Amygdala (tissue), 56 donors: ENCODE measurements around the gene GPR75.
"Not testable (repeated sequence)": the region's sequence is repeated elsewhere in the genome, so short reads cannot be mapped to it uniquely, and the experiment has no call there.

Experiments used
- DNase-seq, 56 donors: peaks; one replicate each; lab custom pipeline; 2025; lab: John Stamatoyannopoulos, UW

GPR75 gene

GRCh38 chr2:53856272-53856671, 3.5 kb downstream of the GPR75 start:
- peak in 1 of 56 donors; percentile 13 for DNase-seq

DNA sequence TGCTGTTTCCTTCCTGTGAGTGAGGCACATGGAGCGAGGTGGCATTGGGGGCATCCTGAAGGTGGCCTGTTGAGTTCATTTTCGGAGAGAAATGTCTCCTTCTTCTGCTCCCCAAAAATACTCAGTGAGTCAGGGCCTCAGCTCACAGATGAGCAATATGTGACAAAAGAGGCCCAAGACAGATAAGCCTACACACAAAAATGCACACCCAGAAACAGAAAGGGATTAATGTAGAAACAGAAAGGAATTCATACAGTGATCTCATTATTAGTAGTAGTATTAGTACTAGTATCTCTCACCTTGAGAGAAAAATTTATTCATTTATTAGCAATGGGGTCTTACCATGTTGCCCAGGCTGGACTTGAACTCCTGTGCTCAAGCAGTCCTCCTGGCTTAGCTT, 5.1 kb downstream of the GPR75 start:
- no peak for DNase-seq

DNA sequence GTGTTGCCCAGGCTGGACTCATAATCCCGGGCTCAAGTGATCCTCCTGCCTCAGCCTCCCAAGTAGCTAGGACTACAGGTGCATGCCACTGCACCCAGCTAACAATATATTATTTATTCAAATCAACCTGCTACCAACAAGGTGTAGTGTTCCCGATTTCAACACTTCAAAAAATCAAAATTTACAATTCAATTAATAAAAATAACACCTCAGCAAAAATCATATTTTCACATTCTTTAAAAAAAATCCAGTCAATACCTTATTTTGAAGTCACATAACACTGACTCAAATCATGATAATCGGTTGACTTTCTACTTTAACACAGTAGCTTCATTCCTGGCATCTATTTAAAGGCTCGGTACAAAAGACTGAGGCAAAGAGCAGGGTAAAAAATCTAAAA, 7.2 kb downstream of the GPR75 start:
- DNase-seq: no peak

DNA sequence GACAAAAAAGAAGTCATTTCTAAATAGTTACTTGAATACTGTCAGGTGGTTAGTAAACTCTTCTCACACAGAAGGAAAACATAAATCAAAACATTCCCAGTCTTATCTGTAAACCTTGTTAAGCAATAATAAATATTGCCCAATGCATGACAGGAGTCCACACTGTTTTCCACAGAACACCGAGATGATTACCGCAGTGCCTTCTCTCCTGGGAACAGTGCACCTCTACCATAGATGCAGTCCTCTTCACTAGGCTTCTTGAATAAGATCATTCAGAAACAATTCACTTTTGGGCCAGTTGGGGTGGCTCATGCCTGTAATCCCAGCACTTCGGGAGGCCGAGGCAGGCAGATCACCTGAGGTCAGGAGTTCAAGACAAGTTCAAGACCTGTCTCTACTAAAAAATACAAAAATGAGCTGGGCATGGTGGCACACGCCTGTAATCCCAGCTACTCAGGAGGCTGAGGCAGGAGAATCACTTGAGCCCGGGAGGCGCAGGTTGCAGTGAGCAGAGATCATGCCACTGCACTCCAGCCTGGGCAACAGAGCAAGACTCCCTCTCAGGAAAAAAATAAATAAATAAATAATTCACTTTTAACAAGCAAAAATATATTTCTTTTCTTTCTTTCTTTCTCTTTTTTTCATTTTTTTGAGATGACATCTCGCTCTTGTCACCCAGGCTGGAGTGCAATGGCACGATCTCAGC, 8.6 kb downstream of the GPR75 start:
- DNase-seq: not testable (repeated sequence)

- DNase-seq: no peak
Measured at GRCh38 chr2:53848062-53848461, 11.7 kb downstream of the GPR75 start.

GRCh38 chr2:53843595-53843994, 16.2 kb downstream of the GPR75 start:
- no peak for DNase-seq

DNA sequence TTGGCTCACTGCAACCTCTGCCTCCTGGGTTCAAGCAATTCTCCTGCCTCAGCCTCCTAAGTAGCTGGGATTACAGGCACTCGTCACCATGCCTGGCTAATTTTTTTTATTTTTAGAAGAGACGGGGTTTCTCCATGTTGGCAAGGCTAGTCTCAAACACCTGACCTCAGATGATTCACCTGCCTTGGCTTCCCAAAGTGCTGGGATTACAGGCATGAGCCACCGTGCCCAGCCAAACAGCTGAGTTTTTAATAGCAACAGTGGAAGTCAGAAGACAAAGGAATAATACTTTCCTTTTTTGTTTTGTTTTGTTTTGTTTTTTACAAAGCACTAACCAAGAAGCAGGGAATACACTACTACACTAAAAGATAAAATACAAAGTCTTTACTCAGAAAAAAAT, 16.9 kb downstream of the GPR75 start:
- no peak for DNase-seq

- DNase-seq: not testable (repeated sequence)
Measured at GRCh38 chr2:53841651-53842050, 18.1 kb downstream of the GPR75 start.

DNA sequence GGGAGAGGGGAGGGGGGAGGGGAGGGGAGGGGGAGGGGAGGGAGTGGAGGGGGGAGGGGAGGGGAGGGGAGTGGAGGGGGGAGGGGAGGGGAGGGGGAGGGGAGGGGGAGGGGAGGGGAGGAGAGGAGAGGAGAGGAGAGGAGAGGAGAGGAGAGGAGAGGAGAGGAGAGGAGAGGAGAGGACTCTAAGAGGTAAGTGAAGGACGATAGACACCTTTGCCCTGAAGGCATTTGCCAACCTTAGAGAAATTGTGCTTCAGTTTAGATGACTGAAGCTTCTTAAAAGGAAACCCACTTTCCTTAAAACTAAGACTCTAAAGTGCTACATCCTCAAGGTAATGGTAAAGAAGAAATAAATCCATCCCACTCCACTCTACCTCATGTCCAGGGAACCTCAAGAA, 19.2 kb downstream of the GPR75 start:
- no peak for DNase-seq

GRCh38 chr2:53829980-53830290, 29.8 kb downstream of the GPR75 start:
- not testable (repeated sequence) for DNase-seq

GRCh38 chr2:53829273-53829979, 30.3 kb downstream of the GPR75 start:
- DNase-seq: peak in 6 of 56 donors; percentile 5 to 32 (median 12)

DNA sequence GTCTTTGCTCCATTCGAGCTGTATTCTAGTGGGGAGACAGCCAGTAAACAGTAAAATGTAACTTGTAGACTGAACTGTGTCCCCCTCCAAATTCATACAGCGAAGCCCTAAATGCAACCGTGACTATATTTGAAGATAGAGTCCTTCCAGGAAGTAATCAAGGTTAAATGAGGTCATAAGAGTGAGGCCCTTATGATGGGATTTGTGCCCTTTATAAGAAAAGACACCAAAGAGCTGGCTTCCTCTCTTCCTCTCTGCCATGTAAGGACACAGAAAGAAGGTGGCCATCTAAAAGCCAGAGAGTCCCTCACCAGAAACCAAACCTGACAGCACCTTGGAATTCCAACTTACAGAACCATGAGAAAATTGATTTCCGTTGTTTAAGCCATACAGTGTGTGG, 31.4 kb downstream of the GPR75 start:
- no peak for DNase-seq

DNA sequence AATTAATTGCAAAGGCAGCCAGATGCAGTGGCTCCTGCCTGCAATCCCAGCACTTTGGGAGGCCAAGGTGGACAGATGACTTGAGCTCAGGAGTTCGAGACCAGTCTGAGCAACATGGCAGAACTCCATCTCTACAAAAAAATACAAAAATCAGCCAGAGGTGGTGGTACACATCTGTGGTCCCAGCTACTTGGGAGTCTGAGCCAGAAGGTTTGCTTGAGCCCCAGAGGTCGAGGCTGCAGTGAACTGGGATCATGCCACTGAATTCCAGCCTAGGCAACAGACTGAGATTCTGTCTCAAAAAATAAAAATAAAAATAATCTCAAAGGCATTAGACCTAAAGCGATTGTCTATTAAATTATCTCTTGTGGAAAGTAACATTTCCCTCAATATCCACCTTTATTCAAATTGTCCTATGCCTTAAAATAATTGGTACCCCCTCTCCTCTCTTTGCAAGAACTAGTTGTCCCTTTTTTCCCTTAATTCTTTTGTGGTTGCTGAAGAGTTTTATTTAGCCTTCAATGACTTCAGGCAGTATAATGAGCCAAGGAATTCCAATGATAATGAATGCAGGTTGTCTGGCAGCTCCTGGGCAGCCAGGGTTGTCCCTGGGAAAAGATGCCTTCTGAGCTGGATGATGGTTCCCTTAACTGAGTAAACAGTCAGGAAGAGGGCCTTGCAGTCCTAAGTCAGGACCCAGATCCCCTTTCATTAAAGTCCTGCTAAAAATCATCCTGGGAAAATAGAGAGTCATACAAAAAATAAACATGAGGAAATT, 32.2 kb downstream of the GPR75 start:
- DNase-seq: peak in 8 of 56 donors; percentile 1 to 51 (median 12)

DNA sequence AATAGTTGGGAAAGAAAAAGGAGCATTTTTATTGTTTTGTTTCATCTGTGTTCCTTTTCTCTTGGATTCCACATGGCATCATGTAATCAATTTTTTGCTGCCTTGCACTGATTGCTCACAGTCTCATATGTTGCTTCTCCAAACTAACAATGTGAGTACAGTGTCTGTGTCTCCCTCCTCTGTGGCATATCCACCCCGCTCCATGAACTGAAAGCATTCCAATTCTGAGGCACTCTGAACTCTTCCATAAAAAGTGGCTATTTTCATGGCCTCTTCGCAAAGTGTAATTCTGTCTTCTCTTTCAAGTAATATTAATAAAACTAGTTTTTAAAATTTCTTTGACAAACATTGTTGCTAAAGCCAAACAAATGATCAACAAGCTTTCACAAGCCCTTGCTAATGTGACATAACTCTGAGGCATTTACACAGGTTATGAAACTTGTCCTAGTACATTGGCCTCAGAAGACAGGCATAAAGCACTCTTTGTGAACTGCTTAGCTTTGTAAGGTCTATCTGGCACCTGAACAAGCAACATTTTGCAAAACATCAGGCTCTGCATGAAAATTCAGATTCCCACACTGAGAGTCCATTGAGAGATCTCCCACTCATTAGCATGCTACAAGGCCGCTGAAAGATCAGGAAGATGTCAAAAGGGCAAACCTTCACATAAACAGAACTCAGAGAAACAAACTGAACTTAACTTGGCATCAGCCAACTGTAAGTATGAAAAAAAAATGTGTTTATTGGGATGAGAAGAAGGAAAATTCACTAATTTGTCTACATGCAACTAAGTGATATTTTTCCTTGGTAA, 33.0 kb downstream of the GPR75 start:
- DNase-seq: peak in 25 of 56 donors; percentile 4 to 69 (median 37)

GRCh38 chr2:53826030-53826410, 33.7 kb downstream of the GPR75 start:
- DNase-seq: no peak

GRCh38 chr2:53823639-53824038, 36.1 kb downstream of the GPR75 start:
- DNase-seq: not testable (repeated sequence)

DNA sequence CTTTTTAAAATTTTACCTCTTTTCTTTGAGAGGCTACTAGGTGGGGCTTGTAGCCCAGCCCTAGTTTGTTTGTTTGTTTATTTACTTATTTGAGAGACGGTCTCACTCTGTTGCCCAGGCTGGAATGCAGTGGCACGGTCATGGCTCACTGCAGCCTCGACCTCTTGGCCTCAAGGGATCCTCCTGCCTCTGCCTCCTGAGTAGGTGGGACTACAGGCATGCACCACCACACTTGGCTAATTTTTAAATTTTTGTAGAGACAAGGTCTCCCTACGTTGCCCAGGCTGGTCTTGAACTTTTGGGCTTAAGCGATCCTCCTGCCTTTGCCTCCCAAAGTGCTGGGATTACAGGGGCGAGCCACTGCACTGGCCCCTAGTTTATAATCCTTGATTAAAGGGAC, 38.0 kb downstream of the GPR75 start:
- DNase-seq: no peak

DNA sequence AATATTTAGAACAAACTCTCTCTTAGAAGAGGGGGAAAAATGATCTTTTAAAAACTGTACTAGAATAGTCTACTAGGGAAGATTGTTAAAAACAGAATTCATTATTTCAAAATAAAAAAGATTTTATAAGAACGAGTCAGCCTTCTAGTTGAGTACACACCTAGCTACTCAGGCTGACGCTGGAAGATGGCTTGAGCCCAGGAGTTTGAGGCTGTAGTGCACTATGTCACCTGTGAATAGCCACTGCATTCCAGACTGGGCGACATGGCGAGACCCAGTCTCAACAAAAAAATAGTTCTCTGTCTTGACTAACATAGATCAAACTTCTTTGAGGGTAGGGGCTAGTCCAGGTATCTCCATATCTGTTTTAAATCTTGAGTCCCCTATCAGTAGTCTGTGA, 39.1 kb downstream of the GPR75 start:
- no peak for DNase-seq

DNA sequence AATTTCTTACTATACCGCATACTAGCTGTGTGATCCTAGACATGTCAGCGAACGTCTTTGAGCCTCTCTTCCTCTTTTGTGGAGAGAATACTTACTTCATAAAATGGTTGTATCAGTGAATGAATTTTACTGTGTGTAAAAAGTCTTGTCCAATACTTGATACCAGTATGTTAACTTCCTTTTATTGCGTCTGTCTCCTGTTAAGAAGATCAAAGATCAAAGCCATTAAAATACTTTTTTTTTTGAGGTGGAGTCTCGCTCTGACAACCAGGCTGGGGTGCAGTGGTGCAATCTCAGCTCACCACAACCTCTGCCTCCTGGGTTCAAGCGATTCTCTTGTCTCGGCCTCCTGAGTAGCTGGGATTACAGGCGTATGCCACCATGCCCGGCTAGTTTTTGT, 39.7 kb downstream of the GPR75 start:
- DNase-seq: no peak

DNA sequence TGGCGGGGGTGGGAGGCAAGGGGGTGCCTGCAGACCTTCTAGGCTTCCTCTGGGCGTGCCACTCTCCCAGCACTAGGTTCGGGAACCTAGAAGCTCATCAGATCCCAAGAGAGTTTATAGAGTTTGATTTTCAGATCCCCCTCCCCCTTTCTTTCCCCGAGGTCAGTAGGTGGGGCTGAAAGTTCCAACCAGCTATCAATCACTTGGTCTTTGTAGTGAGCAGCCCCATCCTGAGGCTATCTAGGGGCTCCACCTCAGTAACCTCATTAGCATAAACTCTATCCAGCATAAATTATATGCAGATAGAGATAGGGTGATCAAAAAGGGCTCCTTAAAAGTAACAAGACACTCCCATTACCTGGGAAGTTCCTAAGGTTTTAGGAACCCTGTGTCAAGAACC, 40.1 kb downstream of the GPR75 start:
- DNase-seq: no peak
